GM19328 (cell line): Measurements from ENCODE around the gene BUD23.
"Not testable (repeated sequence)": the region's sequence is repeated elsewhere in the genome, so short reads cannot be mapped to it uniquely, and the experiment has no call there.

Experiments used
- ATAC-seq: cut with Tn5 transposase; IDR thresholded peaks from one replicate; pipeline ENCODE4 v1.9.1; 2021; ENCODE audit warnings: mild to moderate bottlenecking, moderate library complexity; ENCODE audit not compliant: unreplicated experiment

The BUD23 gene

DNA sequence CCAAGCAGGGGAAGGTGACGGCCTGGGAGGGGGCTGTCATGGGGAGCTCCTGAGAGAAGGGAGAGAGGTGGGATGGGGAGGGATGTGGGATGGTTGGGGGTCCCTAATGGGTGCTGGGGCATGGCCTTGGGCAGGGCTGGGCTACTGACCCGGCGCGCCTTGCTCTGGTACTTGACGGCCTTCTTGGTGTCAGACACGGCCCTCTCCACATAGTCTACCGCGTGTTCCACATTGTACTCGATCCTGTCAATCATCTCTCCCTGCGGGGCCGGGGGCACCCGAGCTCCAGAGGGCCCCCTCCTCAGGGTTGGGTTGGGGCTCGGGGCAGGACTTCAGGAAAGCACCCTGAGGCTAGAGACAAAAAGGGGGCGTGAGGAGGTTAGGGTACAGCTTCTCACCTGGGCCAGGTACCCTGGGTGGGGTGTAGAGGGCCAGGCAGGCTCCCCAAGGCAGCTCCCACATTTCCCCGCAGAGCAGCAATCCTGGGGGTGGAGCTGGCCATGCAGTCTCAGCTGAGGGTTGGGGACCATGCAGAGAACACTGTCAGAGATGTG is 17.3 kb downstream of the BUD23 start:
- no peak for ATAC-seq

- no peak for ATAC-seq
Measured at GRCh38 chr7:73701357-73701995, 18.1 kb downstream of the BUD23 start.

DNA sequence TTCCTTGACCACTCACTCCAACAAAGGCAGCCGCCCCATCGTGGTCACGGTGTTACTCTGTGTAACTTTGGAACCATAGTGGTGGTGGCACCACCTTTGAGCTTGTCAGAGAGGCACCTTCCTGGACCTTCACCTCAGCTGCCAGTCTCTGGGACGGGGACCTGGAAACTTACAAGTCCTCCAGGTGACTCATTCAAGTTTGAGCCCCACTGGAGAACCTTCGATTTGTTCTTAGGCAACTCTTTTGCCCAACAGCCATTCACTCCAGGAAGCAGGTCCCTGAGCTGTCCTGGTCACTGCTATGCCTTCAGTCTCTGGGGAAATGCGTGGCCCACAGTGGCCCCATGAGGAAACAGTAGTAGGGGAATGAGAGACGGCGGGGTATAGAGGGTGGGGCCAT is 18.8 kb downstream of the BUD23 start:
- no peak for ATAC-seq

GRCh38 chr7:73702665-73703064 is 19.3 kb downstream of the BUD23 start:
- ATAC-seq: no peak

DNA sequence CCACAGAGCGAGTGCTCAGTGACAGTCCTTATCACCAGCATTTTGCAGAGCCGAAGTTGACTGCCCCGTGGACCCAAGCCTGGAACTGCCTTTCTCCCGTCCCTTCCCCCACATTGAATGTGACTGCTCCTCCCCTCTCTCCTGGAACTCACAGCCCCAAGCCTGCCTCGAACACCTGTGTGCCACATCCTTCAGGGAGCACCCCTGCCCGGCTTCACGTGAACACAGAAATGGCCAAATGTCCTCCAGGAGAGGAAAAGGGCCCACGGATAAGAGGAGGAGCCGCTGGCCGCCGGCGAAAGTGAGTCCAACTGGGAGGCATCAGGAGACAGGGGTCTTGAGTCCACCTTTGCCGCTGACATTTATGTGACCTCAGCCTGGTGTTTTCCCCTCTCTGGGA is 19.8 kb downstream of the BUD23 start:
- ATAC-seq: no peak

DNA sequence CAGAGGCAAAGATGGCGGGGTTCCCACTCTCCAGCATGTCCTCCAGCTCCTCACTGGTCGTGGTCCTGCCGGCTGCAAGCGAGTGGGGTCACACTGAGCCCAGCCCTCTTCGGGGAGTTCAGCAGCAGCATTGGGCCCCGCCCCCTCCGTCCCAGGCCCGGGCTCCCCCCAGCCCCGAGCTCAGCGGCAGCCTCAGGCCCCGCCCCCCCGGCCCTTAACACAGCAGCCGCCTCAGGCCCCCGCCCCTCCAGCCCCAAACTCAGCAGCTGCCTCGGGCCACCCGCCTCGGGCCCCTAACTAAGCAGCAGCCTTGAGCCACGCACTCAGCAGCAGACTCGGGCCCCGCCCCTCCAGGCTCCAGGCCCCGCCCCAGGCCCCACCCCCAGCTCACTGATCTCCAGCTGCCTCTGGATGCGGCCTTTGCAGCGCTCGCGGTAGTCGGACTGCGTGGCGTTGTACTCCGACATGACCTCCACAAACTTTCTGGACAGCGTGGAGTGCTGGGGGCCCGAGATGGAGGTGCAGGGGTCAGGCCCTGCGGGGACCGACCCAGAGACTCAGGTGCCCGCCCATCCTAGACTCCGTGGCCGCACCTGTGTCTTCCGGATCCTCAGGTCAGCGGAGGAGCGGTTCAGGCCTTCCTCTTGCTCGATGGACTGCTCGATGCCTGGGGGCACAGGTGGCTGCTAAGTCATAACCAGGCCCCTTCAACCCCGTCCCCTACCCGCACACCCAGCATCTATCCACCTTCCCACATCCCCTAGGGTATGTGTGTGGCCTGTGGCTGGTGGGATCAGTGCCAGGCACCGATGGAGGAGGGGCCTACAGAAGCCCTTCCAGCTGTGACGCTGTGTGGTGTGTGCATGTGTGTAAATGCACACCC is 20.6 kb downstream of the BUD23 start:
- no peak for ATAC-seq

DNA sequence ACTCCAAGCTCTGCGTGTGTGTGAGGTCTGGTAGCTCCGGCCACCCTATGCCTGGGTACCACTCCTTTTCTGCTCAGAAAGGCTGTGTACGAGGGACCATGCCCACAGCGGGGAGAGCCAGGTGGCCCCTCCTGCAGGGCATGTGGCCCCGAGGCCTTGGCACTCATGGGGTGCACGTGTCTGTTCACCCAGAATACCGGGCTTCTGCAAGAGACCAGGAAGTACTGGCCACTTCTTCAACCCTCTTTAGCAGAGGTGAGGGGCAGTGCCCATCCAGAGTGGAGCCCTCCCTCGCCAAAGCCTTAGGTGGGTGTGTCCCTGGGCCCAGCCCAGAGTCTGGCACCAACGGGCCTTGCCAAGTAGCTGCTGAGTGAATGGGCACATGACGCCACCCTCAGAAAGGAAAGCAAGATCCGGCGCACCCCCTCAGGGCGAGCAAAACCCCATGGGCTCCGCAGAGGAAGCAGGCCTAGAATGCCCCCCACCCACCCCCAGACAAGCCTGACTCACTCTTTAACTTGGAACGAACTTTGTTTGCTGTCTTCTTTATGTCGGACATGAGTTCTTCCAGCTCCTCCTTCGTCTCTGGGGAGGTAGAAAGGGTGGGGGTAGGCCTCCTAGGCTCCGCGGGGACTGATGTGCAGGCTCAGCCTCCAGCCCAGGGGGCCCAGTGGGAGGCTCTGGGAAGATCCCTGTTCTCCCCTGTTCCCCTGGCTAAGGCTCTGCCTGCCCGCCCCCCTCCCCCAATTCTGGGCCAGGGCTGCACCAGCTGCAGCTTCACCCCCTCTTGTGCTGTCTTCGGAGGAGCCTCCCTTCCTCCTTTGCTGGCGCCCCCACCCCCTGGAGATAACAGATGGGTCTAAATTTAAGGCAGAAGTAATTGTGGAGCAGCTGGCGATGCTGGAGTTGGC is 21.5 kb downstream of the BUD23 start:
- no peak for ATAC-seq

- no peak for ATAC-seq
Measured at GRCh38 chr7:73705551-73705920, 22.1 kb downstream of the BUD23 start.

GRCh38 chr7:73706126-73707044 is 23.0 kb downstream of the BUD23 start:
- no peak for ATAC-seq

- no peak for ATAC-seq
Measured at GRCh38 chr7:73707045-73707631, 23.7 kb downstream of the BUD23 start.

DNA sequence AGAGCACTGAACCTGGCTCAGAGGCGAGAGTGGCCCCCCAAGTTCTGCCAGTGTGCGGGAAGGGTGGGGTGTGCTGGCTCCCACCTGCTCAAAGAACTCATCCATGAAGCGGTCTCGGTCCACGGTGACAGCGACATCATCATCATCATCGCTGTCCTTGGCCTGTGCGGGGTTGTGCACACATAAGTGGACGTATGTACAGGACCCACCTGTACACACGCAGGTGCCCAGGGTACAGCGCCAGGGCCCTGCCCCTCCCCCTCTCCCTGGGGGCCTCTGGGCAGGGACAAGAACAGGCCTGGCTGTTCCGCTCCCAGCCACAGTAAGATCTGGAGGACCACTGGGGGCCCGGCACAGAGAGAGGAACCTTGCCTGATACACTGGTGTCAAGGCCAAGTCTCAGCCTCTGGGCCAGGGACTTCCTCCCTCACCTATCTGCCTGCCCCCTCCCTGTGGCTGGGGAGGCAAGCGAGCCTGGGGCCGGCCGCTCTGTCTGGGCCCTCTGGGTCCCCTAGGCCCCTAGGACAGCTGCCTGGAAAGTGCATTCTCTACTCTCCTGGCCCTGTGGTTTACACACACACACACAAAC is 25.7 kb downstream of the BUD23 start:
- ATAC-seq: no peak

DNA sequence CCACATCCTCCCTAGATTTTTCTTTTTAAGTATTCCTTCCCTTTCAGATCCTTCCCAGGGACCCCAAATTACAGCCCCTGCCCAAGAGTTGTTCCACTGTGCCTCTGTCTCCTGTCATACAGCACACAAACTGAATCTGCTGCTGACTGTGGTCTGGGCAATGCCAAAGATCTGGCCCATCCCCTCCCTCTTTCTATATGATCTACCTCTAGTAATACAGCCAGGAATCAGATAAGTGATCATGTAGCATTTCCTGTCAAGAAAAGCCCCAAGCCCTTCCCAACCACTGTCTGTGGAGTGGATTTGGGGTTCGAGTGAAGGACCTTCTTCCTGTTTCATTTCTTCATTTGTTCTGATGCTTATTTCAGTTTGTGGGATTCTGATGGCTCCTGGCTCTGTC is 29.4 kb downstream of the BUD23 start:
- no peak for ATAC-seq

- not testable (repeated sequence) for ATAC-seq
Measured at GRCh38 chr7:73713319-73713718, 29.9 kb downstream of the BUD23 start.

- ATAC-seq: no peak
Measured at GRCh38 chr7:73715648-73716317, 32.4 kb downstream of the BUD23 start.

GRCh38 chr7:73716318-73716890 is 33.0 kb downstream of the BUD23 start:
- no peak for ATAC-seq

- ATAC-seq: no peak
Measured at GRCh38 chr7:73717025-73717807, 33.8 kb downstream of the BUD23 start.

DNA sequence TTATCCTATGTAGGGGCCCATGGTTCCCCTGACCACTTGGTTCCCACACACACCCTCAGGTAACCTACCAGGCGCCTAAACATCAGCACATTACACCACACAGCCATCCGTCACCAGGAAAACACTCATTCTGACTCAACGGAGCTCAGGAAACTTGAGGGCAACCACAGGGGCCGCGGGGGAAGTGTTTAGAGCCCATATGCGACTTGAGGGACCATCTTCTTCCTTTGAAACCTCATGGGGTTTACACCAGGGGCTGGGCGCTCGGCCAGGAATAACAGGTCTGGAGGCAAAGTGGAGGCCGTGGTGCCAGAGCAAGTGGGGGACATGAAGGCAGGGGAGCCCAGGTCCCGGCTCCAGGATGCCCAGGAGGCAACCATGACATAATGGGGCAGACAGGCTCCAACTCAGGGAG is 34.6 kb downstream of the BUD23 start:
- no peak for ATAC-seq

DNA sequence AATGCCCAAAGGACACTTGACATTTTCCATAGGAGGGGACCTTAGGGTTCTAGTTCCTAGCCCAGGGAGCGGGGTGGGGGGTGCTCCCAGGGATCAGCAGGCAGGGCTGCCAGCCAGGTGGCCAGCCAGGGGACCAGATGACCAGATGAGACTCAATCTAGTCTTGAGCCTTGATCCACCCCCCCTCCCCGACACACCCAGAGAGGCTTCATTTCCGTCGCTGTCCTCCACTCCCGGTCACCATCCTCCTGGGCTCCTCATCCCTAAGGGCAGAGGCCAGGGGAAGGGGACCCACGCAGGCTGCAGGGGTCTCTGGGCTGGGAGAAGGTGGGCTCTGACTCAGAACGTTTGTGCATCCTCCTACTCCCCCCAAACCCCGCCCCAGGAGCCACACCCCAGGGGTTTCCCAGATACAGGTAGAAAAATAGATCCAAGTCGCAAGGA is 35.1 kb downstream of the BUD23 start:
- no peak for ATAC-seq
